ENCODE measurements around the gene BICD1.

Gene BICD1

GRCh38 chr12:32104572-32105355, 1.9 kb upstream of the BICD1 start:
- DNase-seq, result no peak

DNA sequence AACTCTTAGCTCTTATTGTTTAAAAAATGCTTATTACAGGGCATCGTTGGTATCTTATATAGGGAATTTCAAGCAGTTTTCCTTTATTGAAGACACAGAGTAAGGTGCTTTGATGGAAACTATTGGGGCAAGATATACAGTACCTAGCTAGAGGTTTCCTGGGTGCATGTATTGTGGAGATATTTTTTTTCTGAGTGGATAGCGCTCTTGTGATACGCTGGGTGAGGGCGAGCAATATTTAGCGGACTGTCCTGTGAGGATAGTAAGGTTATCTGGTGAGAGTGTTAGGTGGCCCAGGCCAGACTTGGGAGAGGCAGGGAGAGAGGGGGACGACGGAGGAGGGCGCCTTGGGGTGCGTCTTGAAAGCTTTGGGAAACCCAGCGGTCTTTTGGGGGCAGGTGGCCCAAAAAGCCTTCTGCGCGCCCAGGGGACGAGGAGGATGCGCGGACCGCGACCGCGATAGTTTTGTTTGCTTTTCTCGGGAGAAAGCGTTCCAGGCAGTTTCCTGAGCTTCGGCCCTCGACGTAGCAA, 596 bp upstream of the BICD1 start:
- peak; percentile 32 for DNase-seq

DNA sequence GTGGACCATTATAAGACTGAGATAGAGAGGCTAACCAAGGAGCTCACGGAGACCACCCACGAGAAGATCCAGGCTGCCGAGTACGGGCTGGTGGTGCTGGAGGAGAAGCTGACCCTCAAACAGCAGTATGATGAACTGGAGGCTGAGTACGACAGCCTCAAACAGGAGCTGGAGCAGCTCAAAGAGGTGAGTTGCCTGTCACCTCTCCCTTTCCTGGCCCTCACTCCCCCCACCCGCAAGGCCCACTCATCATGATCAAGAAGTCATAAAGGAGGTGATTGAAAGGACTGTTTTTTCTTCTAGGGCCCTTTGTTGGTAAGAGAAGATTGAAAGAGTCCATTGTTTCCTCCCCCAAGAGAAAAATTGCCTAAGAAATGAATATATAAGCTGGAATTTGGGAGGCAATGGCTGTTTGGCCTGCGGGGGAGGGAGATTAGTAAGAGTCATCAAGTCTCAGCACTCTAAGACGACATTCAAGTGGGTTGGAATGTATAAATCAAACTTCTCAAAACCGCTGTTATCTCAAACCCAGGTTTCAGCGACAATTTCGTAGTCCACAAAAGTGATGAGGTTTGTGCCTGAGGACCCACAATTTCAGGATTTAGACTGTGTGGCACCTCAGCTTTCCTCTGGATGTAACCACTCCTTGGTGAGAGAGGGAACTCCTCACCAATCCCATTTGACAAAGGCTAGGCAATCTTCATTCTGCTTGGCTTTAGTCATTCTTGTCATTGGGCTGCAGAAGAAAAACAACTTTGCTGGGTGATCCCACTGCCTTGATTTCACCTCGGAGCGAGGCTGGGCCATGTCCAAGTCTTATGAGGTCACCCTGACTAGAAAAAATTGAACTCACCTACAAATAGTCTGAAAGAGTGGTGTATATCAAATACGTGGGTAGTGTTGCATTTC, 966 bp downstream of the BICD1 start:
- DNase-seq, result no peak

DNA sequence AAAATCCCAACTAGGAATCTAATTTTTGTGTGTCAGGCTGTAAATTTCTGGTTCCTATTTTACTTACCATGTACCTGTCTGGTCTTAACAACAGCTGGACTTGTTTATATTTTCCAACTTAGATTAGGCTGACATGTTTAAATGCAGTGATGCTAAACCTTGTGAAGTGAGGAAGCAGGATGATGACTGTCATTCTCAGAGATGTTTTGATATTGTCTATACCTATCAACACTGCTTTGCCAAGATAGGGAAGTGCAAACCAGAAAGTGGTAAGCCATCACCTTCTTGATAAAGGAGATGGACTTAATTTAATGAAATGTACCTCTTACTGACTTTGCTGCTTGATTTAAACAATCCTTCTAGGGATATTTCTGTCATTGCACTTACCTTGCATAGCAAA, 2.1 kb downstream of the BICD1 start:
- DNase-seq, result no peak

- peak; percentile 11 for DNase-seq
Observed at GRCh38 chr12:32110417-32110816, 3.8 kb downstream of the BICD1 start.

DNA sequence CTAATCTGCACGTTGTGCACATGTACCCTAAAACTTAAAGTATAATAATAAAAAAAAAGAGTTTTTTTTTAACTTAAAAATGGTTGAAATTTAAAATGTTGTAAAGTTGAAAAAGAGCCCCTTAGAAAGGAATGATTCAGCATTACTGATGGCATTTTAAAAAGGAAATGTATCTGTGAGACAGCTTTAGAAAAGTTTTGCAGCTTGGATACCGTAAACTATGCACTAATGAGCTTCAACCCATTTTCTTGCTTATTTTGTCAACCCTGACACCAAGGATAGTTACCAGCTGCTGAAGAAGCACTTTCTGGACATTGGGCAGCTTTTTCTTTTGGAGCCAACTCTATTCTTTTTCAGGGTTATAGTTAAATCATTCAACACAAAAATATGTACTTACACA, 4.3 kb downstream of the BICD1 start:
- DNase-seq, result no peak

DNA sequence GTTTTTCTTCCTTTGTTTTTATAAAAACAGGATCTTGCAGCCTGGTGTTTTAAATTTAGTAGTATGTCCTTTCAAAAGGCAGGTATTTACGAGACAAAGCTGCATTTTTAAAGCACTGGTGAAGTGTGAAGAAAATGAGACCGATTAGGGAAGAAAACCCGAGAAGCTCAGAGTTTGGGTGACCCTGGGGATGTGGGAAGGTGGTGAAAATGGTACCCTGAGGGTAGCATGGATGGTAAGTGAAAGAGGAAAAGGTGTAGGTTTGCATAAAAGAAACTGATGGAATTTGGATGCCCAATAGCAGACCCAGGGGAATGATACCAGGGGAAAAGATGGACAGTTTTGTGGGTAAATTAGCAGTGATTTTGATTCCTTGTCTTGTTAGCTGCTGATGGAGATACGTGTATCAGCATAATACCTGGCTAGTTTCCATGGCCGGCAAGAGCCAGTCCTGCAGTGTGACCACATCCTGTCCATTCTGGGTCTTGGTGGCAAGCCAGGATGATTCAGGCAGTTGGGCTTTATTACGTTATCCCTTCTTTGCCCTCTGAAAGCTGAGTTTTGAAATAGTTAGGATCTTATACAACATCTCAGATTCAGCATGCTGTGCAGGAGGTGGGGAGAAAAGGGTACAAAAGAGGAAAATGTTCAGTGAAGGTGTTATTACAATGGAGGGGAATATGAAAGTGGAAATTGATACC, 8.9 kb downstream of the BICD1 start:
- no peak for DNase-seq

GRCh38 chr12:32116897-32117296, 10.2 kb downstream of the BICD1 start:
- DNase-seq, result no peak

DNA sequence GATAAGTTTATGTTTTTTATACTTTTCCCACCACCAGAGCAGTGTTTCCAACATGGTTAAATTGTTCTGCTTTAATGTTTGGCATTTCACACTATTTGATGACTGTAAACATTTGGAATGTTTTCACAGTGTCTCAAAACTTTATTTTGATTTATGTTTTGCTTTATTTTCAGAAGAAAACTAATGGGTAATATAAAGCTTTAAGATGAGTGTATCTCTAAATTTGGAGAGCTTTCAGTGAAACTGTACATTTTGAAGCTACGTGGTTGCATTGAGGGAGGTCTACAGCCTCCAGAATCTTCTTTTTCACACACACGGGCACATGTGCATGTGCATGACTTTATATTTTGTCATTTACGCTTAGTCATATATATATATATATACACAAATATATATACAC, 10.7 kb downstream of the BICD1 start:
- no peak for DNase-seq

GRCh38 chr12:32118806-32119205, 12.2 kb downstream of the BICD1 start:
- no peak for DNase-seq

GRCh38 chr12:32120419-32120818, 13.8 kb downstream of the BICD1 start:
- peak; percentile 77 for DNase-seq

DNA sequence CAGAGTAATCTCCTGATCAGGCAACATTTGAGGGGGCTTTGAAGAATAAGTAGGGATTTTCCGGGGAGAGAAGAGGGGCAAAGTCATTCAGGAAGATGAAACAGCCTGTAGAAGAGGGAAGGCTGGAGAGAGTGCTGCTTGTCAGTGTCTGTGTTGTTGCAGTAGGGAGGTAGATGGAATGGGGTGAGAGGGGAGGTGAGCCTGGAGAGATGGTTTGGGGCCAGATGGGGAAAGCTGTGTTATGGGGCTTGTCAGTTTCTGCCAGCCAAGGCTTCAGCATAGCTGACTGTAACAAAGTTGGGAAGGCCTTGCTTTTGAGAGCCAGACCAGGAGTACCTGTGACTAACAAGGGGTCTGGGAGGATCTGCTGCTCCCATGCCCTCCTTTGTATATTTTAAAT, 18.0 kb downstream of the BICD1 start:
- DNase-seq, result peak; percentile 46

DNA sequence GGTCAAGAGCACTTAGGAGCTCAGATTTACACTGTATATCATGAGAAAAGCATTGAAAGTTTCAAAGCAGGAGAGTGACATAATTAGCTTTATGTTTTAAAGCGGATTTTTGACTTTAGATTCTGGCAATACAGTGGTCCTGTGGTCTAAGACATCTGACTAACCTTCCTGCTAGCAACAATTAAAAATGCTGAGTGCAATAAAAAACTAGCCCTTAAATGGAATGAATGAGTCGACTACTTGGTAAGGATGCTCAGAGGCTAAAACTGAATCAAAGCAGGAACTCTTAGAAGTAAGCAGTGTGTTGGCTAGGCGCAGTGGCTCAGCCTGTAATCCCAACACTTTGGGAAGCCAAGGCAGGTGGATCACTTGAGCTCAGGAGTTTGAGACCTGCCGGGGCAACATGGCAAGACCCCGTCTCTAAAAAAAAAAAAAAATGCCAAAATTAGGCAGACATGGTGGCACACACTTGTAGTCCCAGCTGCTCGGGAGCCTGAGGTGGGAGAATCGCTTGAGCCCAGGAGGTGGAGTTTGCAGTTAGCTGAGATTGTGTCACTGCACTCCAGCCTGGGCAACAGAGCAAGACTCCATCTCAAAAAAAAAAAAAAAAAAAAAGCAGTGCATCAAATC, 18.9 kb downstream of the BICD1 start:
- DNase-seq, result no peak

GRCh38 chr12:32126720-32127119, 20.1 kb downstream of the BICD1 start:
- no peak for DNase-seq

GRCh38 chr12:32131666-32132065, 25.0 kb downstream of the BICD1 start:
- no peak for DNase-seq

DNA sequence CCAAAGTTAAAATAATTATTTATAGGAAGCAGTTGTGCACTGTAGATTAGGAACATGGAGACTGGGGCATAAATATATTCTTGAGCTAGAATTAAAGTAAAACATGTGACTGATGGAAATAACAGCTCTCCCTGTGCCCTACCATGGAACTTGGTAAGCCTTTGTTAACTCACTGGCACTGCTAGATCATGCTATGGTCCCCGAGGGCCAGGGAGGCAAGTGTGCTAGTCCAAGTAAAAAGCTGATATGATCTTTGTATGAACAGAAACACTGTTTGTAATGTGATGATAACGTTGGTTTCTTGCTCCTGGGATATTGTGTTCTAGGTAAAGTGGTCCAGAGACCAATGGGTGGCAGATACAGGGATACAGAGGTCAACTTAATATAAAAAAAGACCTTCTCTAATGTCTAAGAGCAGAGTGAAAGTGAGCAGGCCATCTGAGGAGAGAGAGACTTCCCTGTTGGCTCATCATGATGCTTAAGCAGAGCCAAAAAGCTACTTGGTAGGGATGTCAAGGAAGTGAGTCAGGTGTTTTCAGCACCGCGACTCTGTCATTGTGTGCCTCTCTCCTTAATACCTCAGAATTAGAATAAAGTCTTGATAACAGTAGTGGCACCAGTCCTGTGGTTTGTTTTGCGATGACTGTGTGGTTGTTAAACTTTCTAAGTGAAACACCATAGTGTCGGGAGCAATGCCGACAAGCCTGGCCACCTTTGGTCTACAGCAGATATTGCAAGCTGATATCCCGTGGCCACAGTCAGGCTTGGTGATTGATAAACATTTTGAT, 27.6 kb downstream of the BICD1 start:
- DNase-seq, result no peak

DNA sequence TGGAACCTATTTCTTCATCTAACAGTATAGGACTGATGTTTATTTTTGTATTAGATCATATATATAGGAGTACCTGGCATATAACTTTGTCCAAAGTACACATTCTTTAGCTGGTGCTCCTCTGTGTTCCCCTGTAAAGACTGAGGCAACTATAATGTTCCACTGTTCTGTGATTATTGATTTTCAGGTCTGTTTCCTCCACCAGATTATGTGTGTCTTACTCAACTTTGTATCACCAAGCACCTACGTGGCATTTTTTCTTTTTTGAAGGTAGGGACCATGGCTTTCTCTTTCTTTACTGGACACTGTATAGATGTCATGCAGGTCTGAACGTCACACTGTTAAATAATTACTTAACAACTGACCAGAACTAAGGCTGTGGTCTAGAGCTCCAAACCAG, 29.3 kb downstream of the BICD1 start:
- no peak for DNase-seq

- DNase-seq, result no peak
Observed at GRCh38 chr12:32136404-32136803, 29.8 kb downstream of the BICD1 start.

- DNase-seq, result peak; percentile 31
Observed at GRCh38 chr12:32139064-32139421, 32.4 kb downstream of the BICD1 start.

DNA sequence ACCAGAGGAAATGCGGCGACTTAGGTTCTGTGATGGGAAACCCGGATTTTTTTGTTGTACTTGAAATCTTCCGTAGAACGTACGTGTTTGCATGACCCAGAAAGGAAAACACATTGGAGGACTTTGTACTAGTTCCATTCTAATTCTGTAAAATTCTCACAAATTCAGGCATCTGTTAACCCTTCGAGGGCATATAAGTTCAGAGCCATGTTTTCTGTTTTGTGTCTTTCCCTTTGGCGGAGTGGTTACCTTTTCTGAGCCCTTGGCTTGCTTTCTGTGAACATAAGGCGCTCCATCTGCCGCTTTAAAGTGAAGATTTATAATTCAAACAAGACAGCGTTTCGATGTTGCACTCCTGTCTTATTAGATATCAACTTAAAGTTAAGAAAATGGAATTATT, 34.2 kb downstream of the BICD1 start:
- DNase-seq, result peak; percentile 71

- no peak for DNase-seq
Observed at GRCh38 chr12:32145096-32145495, 38.4 kb downstream of the BICD1 start.
